BLaER1 (cell line): ENCODE results near the gene C3orf22.

Experiments
- H3K27ac ChIP-seq: shearing (Covaris generic); formaldehyde crosslinking; 2 replicates; pipeline ENCODE4 v1.8.1; 2022
- H3K27me3 ChIP-seq: shearing (Covaris generic); formaldehyde crosslinking; 2 replicates; pipeline ENCODE4 v1.8.1; 2022
- H3K36me3 ChIP-seq: shearing (Covaris generic); formaldehyde crosslinking; 2 replicates; pipeline ENCODE4 v1.8.1; 2022
- H3K4me1 ChIP-seq: shearing (Covaris generic); formaldehyde crosslinking; 2 replicates; pipeline ENCODE4 v1.8.1; 2022
- H3K4me2 ChIP-seq: shearing (Covaris generic); formaldehyde crosslinking; 2 replicates; pipeline ENCODE4 v1.8.1; 2022
- H3K4me3 ChIP-seq: shearing (Covaris generic); formaldehyde crosslinking; 2 replicates; pipeline ENCODE4 v1.8.1; 2022
- H3K9ac ChIP-seq: shearing (Covaris generic); formaldehyde crosslinking; 2 replicates; pipeline ENCODE4 v1.8.1; 2022
- H3K9me3 ChIP-seq: shearing (Covaris generic); formaldehyde crosslinking; 2 replicates; pipeline ENCODE4 v1.8.1; 2022
- H4K20me1 ChIP-seq: shearing (Covaris generic); formaldehyde crosslinking; 2 replicates; pipeline ENCODE4 v1.8.1; 2022
- Cebpa-rat ChIP-seq: shearing (Covaris generic); IDR thresholded peaks from 2 replicates; pipeline ENCODE4 v1.8.1; 2022

The C3orf22 gene

DNA sequence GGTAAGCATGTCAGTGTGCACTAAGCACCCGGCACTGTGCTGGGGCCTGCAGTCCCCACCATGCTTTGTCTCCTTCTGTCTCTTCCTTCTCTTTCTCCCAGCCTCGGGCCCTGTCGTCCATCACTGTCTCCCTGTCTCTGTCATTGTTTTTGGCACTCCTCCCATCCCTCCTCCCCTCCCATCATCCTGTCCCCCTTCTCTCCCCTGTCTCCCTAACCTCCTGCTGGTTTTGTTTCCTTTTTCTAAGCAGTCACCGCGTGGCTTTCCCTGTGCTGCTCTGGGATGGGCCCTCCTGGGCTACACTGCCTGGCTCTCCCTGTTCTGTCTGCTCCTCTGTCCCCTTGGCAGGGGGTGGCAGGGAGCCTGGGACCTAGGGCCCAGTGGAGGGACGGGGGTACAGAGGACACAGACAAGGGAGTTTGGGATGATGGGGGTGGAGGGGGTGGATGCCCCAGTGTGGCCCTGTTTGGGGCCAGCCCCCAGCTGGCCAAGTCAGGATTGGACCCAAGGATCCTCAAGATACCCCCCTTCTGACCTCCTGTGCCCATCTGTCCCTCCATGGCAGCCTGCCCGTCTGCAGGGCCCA is 29.1 kb downstream of the C3orf22 start:
- Histone ChIP-seq H3K9ac (peak overlapping the region; percentile 7; the same call in 1 of the 2 replicates), H3K4me3 (peak overlapping the region; percentile 46; the same call in 1 of the 2 replicates), H3K27ac (peak overlapping the region; percentile 73), H3K4me1 (peaks cover 56% of the 10 kb centered on the region), H4K20me1 (peaks cover 13% of the 10 kb centered on the region; the same call in 1 of the 2 replicates), H3K36me3 (no peaks in the 10 kb centered on the region), H3K4me2 (peak overlapping the region; percentile 96), H3K27me3 (peaks cover 15% of the 10 kb centered on the region), H3K9me3 (no peaks in the 10 kb centered on the region)
- no peak for TF ChIP-seq Cebpa-rat

DNA sequence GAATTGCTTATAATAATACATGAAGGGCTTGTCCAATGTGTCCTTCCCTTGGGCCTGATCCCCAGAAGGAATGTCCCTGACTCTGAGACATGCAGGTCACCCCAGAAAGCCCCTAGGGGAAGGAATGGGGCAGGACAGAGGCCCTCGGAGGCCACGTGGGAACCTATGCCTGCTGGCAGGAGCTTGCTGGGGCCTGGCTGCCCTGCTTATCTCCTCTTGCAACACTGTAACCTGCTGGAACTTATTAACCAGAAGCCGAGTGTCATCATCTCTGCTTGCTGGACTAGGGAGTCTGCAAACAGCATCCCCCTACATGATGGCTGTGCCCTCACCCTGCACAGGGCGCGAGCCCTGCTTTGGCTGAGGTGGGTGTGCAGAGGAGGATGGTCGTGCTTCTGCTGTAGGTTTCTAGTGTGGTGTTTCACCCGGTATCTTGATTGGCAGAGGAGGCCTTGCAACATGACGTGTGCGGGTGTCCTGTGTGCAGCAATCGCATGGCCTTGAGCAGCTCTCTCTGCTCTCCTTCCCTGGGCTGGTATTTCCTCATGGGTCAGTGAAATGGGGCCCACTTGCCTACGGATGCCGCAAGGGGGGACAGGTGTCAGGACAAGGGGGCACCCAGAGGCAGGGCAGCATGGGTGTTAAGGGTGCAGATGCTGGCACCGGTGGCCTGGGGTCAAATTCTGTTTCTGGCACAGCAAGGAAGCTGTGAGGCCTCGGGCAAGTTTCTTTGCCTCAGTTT is 29.8 kb downstream of the C3orf22 start:
- Histone ChIP-seq H4K20me1 (peaks cover 15% of the 10 kb centered on the region; the same call in 1 of the 2 replicates), H3K27me3 (peaks cover 22% of the 10 kb centered on the region), H3K36me3 (no peaks in the 10 kb centered on the region), H3K4me1 (peaks cover 60% of the 10 kb centered on the region), H3K4me3 (no peak overlapping the region), H3K27ac (peak overlapping the region; percentile 73), H3K9ac (no peak overlapping the region), H3K4me2 (peak overlapping the region; percentile 96), H3K9me3 (no peaks in the 10 kb centered on the region)
- TF ChIP-seq Cebpa-rat = no peak

DNA sequence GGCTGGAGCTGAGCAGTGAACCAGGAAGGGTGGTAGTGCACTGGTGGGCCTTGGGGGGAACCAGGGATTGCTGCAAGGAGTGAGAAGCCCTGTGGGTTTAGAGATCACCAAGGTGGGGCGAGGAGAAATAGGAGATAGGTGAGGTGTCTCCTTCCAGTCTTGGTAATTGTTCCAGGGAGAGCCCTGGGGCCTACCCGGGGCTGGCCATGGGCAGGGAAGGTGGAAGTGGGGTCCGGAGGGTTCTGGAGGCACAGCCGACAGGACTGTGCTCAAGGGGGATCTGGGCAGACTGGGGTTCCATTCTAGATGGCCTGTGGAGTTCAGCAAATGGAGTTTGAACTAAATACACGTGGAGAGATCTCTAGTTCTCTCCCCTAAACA is 30.3 kb downstream of the C3orf22 start:
- Histone ChIP-seq H3K4me2 (peak overlapping the region; percentile 96), H3K4me3 (no peak overlapping the region), H3K4me1 (peaks cover 62% of the 10 kb centered on the region), H3K9ac (no peak overlapping the region), H3K27ac (no peak overlapping the region), H4K20me1 (peaks cover 18% of the 10 kb centered on the region; the same call in 1 of the 2 replicates), H3K9me3 (no peaks in the 10 kb centered on the region), H3K36me3 (no peaks in the 10 kb centered on the region), H3K27me3 (peaks cover 28% of the 10 kb centered on the region)
- TF ChIP-seq Cebpa-rat = no peak

DNA sequence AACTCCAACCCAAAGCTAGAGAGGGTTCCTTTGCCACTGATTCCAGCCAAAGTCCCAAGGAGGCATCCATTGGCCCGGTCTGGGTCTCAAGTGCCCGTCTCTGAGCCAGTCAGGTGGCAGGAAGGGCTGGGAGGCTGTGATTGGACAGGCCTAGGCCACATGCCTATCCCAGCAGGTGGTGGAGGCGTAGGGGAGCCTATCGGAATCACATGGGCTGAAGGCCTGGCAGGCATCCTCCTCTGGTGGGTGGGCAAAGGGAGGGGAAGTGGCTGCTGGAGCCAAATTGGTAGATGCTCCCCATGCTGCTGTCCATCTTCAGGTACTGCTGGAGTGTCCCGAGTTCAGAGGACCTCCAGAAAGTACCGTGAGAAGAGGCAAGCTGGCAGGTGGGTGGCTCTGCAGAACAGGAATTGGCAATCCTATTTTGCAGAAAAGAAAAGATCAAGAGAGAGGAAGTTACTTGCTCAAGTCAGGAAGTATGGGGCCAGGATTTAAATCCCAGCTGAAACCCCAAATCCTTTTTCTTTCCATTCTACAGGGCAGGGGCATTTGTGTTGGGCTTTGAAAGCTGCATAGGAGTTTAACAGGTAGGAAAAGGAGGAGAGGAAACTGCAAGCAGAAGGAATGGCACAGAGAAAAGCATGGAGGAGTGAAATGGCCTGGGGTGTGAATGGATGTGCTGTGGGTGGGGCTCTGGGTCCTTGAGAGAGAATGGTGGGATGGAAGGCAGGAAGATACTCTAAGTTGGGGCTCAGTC is 31.1 kb downstream of the C3orf22 start:
- no peak overlapping the region for H3K27ac ChIP-seq
- peaks cover 18% of the 10 kb centered on the region; the same call in 1 of the 2 replicates for H4K20me1 ChIP-seq
- no peak overlapping the region for H3K4me3 ChIP-seq
- H3K36me3 ChIP-seq = no peaks in the 10 kb centered on the region
- H3K4me1 ChIP-seq = peaks cover 62% of the 10 kb centered on the region
- no peak overlapping the region for H3K9ac ChIP-seq
- TF ChIP-seq Cebpa-rat = no peak
- no peaks in the 10 kb centered on the region for H3K9me3 ChIP-seq
- peak overlapping the region; percentile 96 for H3K4me2 ChIP-seq
- H3K27me3 ChIP-seq = peaks cover 35% of the 10 kb centered on the region

DNA sequence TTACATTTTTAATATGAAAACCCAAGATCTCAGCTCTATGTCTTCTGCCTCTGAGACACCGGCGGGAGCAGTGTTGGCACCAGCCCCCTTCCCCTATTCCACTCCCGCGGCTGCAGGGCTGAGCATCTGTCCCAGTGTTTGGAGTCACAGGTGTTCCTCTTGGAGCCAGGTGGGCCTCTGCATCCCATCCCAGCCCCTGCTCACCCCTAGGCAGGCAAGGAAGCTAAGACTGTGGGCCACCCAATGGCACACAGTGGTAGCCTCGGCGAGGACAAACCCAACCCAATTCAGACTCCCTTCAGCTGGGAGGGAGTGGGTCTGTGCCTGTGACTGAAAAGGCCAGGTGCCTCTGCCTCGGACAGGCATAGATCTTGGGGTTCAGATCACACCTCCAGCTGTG is 31.7 kb downstream of the C3orf22 start:
- Histone ChIP-seq H3K36me3 (no peaks in the 10 kb centered on the region), H3K4me2 (0 out of 2 replicates have a peak overlapping the region, but pooled peaks have one; percentile 96), H3K27ac (no peak overlapping the region), H3K27me3 (peaks cover 39% of the 10 kb centered on the region), H3K9me3 (no peaks in the 10 kb centered on the region), H3K9ac (no peak overlapping the region), H4K20me1 (peaks cover 18% of the 10 kb centered on the region; the same call in 1 of the 2 replicates), H3K4me1 (peaks cover 62% of the 10 kb centered on the region), H3K4me3 (no peak overlapping the region)
- no peak for TF ChIP-seq Cebpa-rat

DNA sequence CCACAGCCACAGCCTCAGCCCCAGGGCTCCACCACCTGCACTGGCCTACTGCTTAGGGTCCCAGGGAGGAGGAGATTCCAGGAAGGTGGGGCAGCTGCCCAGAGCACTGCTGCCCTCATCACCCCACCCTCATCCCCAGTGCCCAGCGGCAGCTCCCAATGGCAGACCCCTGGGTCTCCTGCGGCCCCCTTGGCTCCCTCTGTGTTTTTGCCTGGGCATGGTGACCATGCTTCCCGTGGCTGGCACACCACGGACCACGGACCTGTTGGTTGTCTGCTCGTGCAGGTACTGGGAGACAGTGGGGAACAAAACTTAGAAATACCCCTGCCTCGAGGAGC is 32.1 kb downstream of the C3orf22 start:
- Histone ChIP-seq H4K20me1 (peaks cover 18% of the 10 kb centered on the region; the same call in 1 of the 2 replicates), H3K27ac (no peak overlapping the region), H3K9ac (no peak overlapping the region), H3K4me2 (peak overlapping the region; percentile 7; the same call in 1 of the 2 replicates), H3K27me3 (peaks cover 39% of the 10 kb centered on the region), H3K4me3 (no peak overlapping the region), H3K4me1 (peaks cover 60% of the 10 kb centered on the region), H3K36me3 (no peaks in the 10 kb centered on the region), H3K9me3 (no peaks in the 10 kb centered on the region)
- TF ChIP-seq Cebpa-rat = no peak

DNA sequence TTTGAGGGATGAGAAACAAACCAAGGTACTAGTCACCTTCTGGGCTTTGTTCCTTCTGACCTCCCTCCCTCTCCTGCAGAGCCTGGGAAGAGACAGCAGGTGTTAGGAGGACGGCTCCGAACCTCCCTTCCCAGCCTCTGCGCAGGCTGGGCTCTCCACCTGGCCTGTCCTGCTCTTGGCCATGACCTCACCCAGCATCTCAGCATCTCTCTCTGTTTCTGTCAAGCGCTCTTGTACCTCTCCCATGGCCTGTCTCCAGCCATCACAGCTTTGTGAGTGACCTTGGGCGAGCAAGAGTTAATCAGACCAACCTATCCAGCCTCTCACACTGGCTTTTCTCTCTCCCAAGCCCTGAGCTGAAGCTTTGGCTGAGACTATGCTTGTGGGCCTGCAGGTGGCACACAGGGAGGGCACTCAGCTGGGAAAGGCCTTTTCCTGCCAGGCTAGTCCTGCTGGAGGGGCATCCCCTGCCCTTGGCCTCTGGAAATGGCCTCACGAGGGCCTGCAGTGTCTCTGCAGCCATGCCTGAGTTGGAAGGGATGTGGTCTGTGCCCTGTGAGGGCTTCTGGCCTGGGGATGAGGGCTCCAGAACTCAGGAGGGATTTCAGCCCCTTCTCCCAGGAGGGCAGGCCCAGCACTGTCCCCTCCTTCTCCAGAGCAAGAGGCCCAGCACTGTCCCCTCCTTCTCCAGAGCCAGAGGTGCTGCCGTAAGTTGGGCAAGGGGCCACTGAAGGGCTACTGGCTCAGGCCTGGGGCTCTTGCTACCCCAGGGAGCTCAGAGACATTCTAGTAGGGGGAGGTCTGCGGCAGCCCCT is 32.7 kb downstream of the C3orf22 start:
- Histone ChIP-seq H4K20me1 (peaks cover 18% of the 10 kb centered on the region; the same call in 1 of the 2 replicates), H3K9ac (no peak overlapping the region), H3K36me3 (no peaks in the 10 kb centered on the region), H3K4me3 (no peak overlapping the region), H3K4me1 (peaks cover 55% of the 10 kb centered on the region), H3K9me3 (no peaks in the 10 kb centered on the region), H3K4me2 (peak overlapping the region; percentile 7; the same call in 1 of the 2 replicates), H3K27ac (no peak overlapping the region), H3K27me3 (peaks cover 39% of the 10 kb centered on the region)
- TF ChIP-seq Cebpa-rat = no peak

DNA sequence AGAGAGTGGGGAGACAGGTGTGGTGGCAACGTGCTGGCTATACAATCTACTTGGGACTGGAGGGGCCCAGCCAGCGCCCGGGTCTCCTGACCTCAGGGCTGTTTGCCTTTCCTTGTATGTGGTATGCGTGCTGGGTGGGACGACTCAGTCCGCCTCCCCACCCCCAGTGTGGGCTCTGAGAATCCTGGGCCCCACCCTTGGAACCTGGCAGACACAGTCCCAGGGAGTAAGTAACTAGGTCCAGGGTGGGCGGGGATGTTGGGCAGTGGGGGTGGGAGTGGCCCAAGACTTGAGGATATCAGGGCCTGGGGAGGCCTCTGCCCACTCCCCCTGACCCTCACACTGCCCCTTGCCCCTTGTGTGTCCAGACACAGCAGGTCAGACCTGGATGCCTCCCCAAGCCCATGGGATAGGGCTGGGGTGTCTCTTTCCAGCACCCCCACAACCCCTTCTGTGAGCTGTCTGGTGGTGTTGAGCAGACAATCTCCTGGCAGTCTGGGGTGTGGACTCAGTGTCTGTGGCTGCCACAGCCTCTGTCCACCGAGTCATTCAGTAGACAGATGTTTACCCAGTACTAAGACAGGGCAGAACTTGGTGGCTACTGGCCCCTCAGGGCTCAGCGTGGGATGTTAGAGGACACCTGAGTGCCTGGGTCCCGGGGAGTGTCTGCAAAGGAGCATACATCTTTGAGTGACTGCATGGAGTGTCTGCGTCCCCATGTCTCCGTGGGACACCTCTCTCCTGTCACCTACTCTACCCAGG is 33.5 kb downstream of the C3orf22 start:
- Histone ChIP-seq H3K4me2 (no peak overlapping the region), H4K20me1 (peaks cover 18% of the 10 kb centered on the region; the same call in 1 of the 2 replicates), H3K4me1 (peaks cover 47% of the 10 kb centered on the region), H3K9ac (no peak overlapping the region), H3K27ac (no peak overlapping the region), H3K9me3 (no peaks in the 10 kb centered on the region), H3K36me3 (no peaks in the 10 kb centered on the region), H3K27me3 (peaks cover 39% of the 10 kb centered on the region), H3K4me3 (no peak overlapping the region)
- TF ChIP-seq Cebpa-rat = no peak
